NCI-H128 (cell line): ENCODE results near the gene WDR70.
"Not testable (repeated sequence)": the region's sequence is repeated elsewhere in the genome, so short reads cannot be mapped to it uniquely, and the experiment has no call there.

Experiments used
- DNase-seq: peaks from one replicate; lab custom pipeline; 2025; ENCODE audit not compliant: unreplicated experiment; lab: John Stamatoyannopoulos, UW

The WDR70 gene

GRCh38 chr5:37628876-37629275 lies 249.8 kb downstream of the WDR70 start:
- no peak for DNase-seq

GRCh38 chr5:37631939-37632338 lies 252.8 kb downstream of the WDR70 start:
- DNase-seq: no peak

GRCh38 chr5:37637165-37637845 lies 258.2 kb downstream of the WDR70 start:
- DNase-seq: no peak

GRCh38 chr5:37638897-37639296 lies 259.8 kb downstream of the WDR70 start:
- no peak for DNase-seq

- no peak for DNase-seq
Measured at GRCh38 chr5:37640088-37640487, 261.0 kb downstream of the WDR70 start.

GRCh38 chr5:37641933-37642332 lies 262.8 kb downstream of the WDR70 start:
- no peak for DNase-seq

GRCh38 chr5:37645707-37646106 lies 266.6 kb downstream of the WDR70 start:
- DNase-seq: no peak

- DNase-seq: not testable (repeated sequence)
Measured at GRCh38 chr5:37654566-37654965, 275.4 kb downstream of the WDR70 start.

- DNase-seq: no peak
Measured at GRCh38 chr5:37657046-37657445, 277.9 kb downstream of the WDR70 start.

GRCh38 chr5:37658440-37658839 lies 279.3 kb downstream of the WDR70 start:
- no peak for DNase-seq

GRCh38 chr5:37660319-37660718 lies 281.2 kb downstream of the WDR70 start:
- DNase-seq: no peak

GRCh38 chr5:37661227-37661920 lies 282.3 kb downstream of the WDR70 start:
- no peak for DNase-seq

GRCh38 chr5:37661951-37662350 lies 282.8 kb downstream of the WDR70 start:
- no peak for DNase-seq

GRCh38 chr5:37662362-37662761 lies 283.2 kb downstream of the WDR70 start:
- no peak for DNase-seq

GRCh38 chr5:37662789-37663485 lies 283.8 kb downstream of the WDR70 start:
- no peak for DNase-seq

GRCh38 chr5:37663538-37663937 lies 284.4 kb downstream of the WDR70 start:
- DNase-seq: no peak

- no peak for DNase-seq
Measured at GRCh38 chr5:37664551-37664950, 285.4 kb downstream of the WDR70 start.

GRCh38 chr5:37665272-37665671 lies 286.2 kb downstream of the WDR70 start:
- no peak for DNase-seq

- DNase-seq: no peak
Measured at GRCh38 chr5:37665889-37666288, 286.8 kb downstream of the WDR70 start.

GRCh38 chr5:37667430-37667829 lies 288.3 kb downstream of the WDR70 start:
- DNase-seq: no peak

- no peak for DNase-seq
Measured at GRCh38 chr5:37667846-37668245, 288.7 kb downstream of the WDR70 start.

GRCh38 chr5:37668524-37669047 lies 289.5 kb downstream of the WDR70 start:
- no peak for DNase-seq
